MM.1S (cell line): ENCODE measurements around the gene HTR1D.

ENCODE experiments used
- DNase-seq: peaks from one replicate; pipeline ENCODE4 v3.0.0-alpha.2; 2015
- H2AFZ ChIP-seq: fragments of 300-600 bp; sonication (generic); 2 replicates; pipeline ENCODE4 v1.6.0; 2016; ENCODE audit warnings: antibody characterized with exemption, low read length
- H3F3A ChIP-seq: fragments of 300-600 bp; sonication (generic); 2 replicates; pipeline ENCODE4 v1.6.1; 2016; ENCODE audit warnings: mild to moderate bottlenecking, antibody characterized with exemption, low read length, moderate library complexity, mixed read lengths; ENCODE audit not compliant: insufficient read depth
- H3K27ac ChIP-seq: fragments of 300-600 bp; sonication (generic); 2 replicates; pipeline ENCODE4 v1.5.1; 2016; ENCODE audit warnings: mild to moderate bottlenecking, low read length
- H3K27me3 ChIP-seq: fragments of 300-600 bp; sonication (generic); replicated peaks from 2 replicates; pipeline ENCODE4 v1.6.0; 2016; ENCODE audit warnings: low read length; ENCODE audit not compliant: insufficient read depth
- H3K36me3 ChIP-seq: fragments of 300-600 bp; sonication (generic); replicated peaks from 2 replicates; pipeline ENCODE4 v1.6.1; 2016; ENCODE audit warnings: mild to moderate bottlenecking, low read length, mixed read lengths; ENCODE audit not compliant: insufficient read depth
- H3K4me1 ChIP-seq: fragments of 300-600 bp; sonication (generic); 2 replicates; pipeline ENCODE4 v1.6.1; 2016; ENCODE audit warnings: low read length, mixed read lengths
- H3K4me2 ChIP-seq: fragments of 300-600 bp; sonication (generic); 2 replicates; pipeline ENCODE4 v1.6.0; 2016; ENCODE audit warnings: low read depth, low read length
- H3K4me3 ChIP-seq: fragments of 300-600 bp; sonication (generic); 2 replicates; pipeline ENCODE4 v1.5.1; 2016; ENCODE audit warnings: low read length, mixed read lengths
- H3K79me2 ChIP-seq: fragments of 300-600 bp; sonication (generic); 2 replicates; pipeline ENCODE4 v1.6.1; 2016; ENCODE audit warnings: mixed run types, low read length, mixed read lengths
- H3K9ac ChIP-seq: fragments of 300-600 bp; sonication (generic); 2 replicates; pipeline ENCODE4 v1.6.1; 2016; ENCODE audit warnings: low read length, mixed read lengths
- H3K9me2 ChIP-seq: fragments of 300-600 bp; sonication (generic); replicated peaks from 2 replicates; pipeline ENCODE4 v1.6.1; 2016; ENCODE audit warnings: mild to moderate bottlenecking, low read length, mixed read lengths; ENCODE audit not compliant: insufficient read depth
- H3K9me3 ChIP-seq: fragments of 300-600 bp; sonication (generic); replicated peaks from 2 replicates; pipeline ENCODE4 v1.6.1; 2016; ENCODE audit warnings: mild to moderate bottlenecking, low read length, mixed read lengths; ENCODE audit not compliant: insufficient read depth
- H4K20me1 ChIP-seq: fragments of 300-600 bp; sonication (generic); 2 replicates; pipeline ENCODE4 v1.6.1; 2016; ENCODE audit warnings: mild to moderate bottlenecking, low read length, moderate library complexity, mixed read lengths; ENCODE audit not compliant: insufficient read depth
- CTCF ChIP-seq: fragments of 300-600 bp; sonication (generic); IDR thresholded peaks from 2 replicates; pipeline ENCODE4 v1.5.1; 2016; ENCODE audit warnings: antibody characterized with exemption, low read length, mixed read lengths
- EZH2 ChIP-seq: fragments of 300-600 bp; sonication (generic); optimal IDR thresholded peaks from 2 replicates; pipeline ENCODE3; 2017; ENCODE audit warnings: low read depth, mild to moderate bottlenecking, antibody characterized with exemption, low read length, mixed read lengths
- EZH2phosphoT487 ChIP-seq: fragments of 300-600 bp; sonication (generic); IDR thresholded peaks from 2 replicates; pipeline ENCODE4 v1.6.1; 2018; ENCODE audit warnings: antibody characterized with exemption, low read length

The HTR1D gene

GRCh38 chr1:23242414-23242813, 25.1 kb upstream of the HTR1D start:
- no peaks in the 10 kb centered on the region for H3K4me1 ChIP-seq
- DNase-seq: no peak
- H3K79me2 ChIP-seq: no peaks in the 10 kb centered on the region
- no peak overlapping the region for H2AFZ ChIP-seq
- no peaks in the 10 kb centered on the region for H3F3A ChIP-seq
- no peaks in the 10 kb centered on the region for H3K27me3 ChIP-seq
- no peak overlapping the region for H3K4me2 ChIP-seq
- TF ChIP-seq EZH2phosphoT487: no peak
- TF ChIP-seq CTCF: no peak
- no peak for TF ChIP-seq EZH2
- no peaks in the 10 kb centered on the region for H3K36me3 ChIP-seq
- H3K9me2 ChIP-seq: no peaks in the 10 kb centered on the region
- H3K4me3 ChIP-seq: no peak overlapping the region
- no peaks in the 10 kb centered on the region for H4K20me1 ChIP-seq
- no peak overlapping the region for H3K9ac ChIP-seq
- no peak overlapping the region for H3K27ac ChIP-seq
- H3K9me3 ChIP-seq: no peaks in the 10 kb centered on the region

- no peak for DNase-seq
- Histone ChIP-seq H3K9ac (no peak overlapping the region), H4K20me1 (no peaks in the 10 kb centered on the region), H3K4me3 (no peak overlapping the region), H3K79me2 (no peaks in the 10 kb centered on the region), H3K9me3 (no peaks in the 10 kb centered on the region), H3K9me2 (no peaks in the 10 kb centered on the region), H3K36me3 (no peaks in the 10 kb centered on the region), H3F3A (no peaks in the 10 kb centered on the region), H2AFZ (no peak overlapping the region), H3K4me2 (no peak overlapping the region), H3K27me3 (no peaks in the 10 kb centered on the region), H3K4me1 (no peaks in the 10 kb centered on the region), H3K27ac (no peak overlapping the region)
- no peak for TF ChIP-seq CTCF
- no peak for TF ChIP-seq EZH2
- TF ChIP-seq EZH2phosphoT487: no peak
Measured at GRCh38 chr1:23239638-23240295, 22.5 kb upstream of the HTR1D start.

- Histone ChIP-seq H3K4me3 (no peak overlapping the region), H3K27ac (no peak overlapping the region), H3K9ac (no peak overlapping the region), H3K36me3 (no peaks in the 10 kb centered on the region), H3K4me2 (no peak overlapping the region), H3F3A (no peaks in the 10 kb centered on the region), H3K27me3 (no peaks in the 10 kb centered on the region), H3K79me2 (no peaks in the 10 kb centered on the region), H3K9me2 (no peaks in the 10 kb centered on the region), H4K20me1 (no peaks in the 10 kb centered on the region), H3K4me1 (no peaks in the 10 kb centered on the region), H3K9me3 (no peaks in the 10 kb centered on the region), H2AFZ (no peak overlapping the region)
- no peak for TF ChIP-seq CTCF
- no peak for TF ChIP-seq EZH2phosphoT487
- TF ChIP-seq EZH2: no peak
- no peak for DNase-seq
Measured at GRCh38 chr1:23238565-23238964, 21.3 kb upstream of the HTR1D start.
